Endometrium (tissue), 2 donors: Measurements from ENCODE around the gene RAPGEF3.

Experiments used
- FAIRE-seq: peaks from 2 replicates; lab custom pipeline; 2012; peaks lifted over from hg19 to GRCh38; lab: Jason Lieb, UNC
- donor health status: control.
- donor health status: control.

The RAPGEF3 gene

GRCh38 chr12:47757364-47757839 lies 1.3 kb downstream of the RAPGEF3 start:
- no peak for FAIRE-seq

- no peak for FAIRE-seq
Measured at GRCh38 chr12:47755655-47756562, 2.8 kb downstream of the RAPGEF3 start.

DNA sequence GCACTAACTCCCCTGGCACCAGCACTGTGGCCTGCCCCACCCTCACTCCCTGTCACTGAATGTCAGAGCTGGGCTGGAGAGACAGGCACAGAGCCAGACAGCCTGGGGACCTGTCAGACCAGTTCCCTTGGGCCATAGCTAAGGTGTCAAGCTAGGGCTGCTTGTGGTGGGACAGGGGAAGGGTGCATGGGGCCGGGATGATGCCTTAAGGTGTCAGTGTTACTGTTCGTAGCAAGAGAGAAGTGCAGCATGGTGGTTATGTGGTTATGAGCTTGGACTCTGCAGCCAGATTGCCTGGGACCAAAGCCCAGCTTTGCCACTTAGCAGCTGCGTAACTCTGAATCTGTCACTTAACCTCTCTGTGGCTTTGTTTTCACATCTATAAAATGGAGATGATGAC lies 3.8 kb downstream of the RAPGEF3 start:
- no peak for FAIRE-seq

GRCh38 chr12:47754126-47754525 lies 4.6 kb downstream of the RAPGEF3 start:
- no peak for FAIRE-seq

DNA sequence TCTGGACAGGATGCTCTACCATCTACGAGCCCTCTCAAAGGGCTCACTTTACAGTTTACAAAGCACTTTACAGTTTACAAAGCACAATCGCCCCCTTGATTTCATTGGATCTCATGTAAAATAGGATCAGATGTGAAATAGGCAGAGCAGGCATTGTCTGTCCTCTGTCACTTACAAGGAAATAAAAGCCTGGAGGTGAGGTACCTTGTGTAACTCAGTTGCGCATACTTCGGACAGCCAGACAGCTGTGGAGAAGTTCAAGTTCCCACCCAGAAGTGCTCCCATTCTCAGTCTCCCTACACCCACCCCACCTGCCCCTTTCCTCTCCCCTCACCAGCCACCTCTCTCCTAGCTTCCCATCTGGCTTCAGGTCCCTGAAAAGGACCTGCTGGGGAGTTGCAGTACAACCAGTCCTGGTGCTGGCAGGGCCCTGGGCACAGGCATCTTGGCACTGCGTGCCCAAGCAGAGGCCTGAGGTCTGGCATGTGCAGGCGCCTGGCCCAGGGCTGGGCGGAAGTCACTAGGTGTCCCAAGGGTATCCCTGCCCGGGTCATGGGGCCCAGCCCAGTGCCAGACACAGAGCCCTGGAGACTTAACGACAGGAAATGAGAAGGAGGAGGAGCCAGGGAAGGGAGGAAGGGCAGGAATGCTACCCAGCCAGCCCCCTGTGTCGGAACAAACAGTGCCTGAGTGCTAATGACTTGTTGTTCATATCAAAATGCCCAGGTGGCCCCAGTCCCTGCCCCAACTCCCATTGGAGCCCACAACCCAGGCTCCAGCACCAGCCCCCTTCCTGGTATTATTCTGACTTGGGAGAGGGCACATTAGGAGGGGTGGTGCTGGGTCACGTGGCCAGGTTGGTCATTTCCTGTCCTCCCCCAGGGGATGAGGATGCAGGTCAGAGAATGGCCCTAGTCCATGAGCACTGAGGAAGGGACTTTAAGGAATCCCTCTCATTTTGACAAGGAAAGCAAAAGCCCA lies 5.4 kb downstream of the RAPGEF3 start:
- FAIRE-seq: no peak

DNA sequence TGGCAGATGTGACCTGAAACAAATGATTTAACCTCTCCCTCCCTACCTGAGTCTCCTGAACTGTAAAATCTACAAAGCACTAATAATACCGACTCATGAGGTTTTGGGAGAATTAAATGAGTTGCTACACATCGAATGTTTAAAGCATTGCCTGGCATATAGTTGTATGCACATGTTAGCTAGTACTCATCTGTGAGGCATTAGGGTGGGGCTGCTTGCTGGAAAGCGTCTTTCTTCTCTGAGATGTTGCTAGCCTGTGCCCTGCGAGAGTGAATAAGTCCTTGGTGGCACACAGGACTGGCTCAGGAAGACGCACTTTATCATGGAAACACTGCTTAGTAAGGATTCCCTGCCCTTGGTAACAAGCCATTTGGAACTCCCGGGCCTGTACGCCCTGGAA lies 6.1 kb downstream of the RAPGEF3 start:
- FAIRE-seq: no peak

- no peak for FAIRE-seq
Measured at GRCh38 chr12:47752121-47752520, 6.6 kb downstream of the RAPGEF3 start.

- no peak for FAIRE-seq
Measured at GRCh38 chr12:47751561-47751960, 7.1 kb downstream of the RAPGEF3 start.

- FAIRE-seq: no peak
Measured at GRCh38 chr12:47750916-47751470, 7.7 kb downstream of the RAPGEF3 start.

- FAIRE-seq: no peak
Measured at GRCh38 chr12:47750229-47750798, 8.4 kb downstream of the RAPGEF3 start.

GRCh38 chr12:47748899-47749298 lies 9.8 kb downstream of the RAPGEF3 start:
- no peak for FAIRE-seq

GRCh38 chr12:47748507-47748828 lies 10.2 kb downstream of the RAPGEF3 start:
- no peak for FAIRE-seq

- FAIRE-seq: no peak
Measured at GRCh38 chr12:47747596-47748506, 10.8 kb downstream of the RAPGEF3 start.

GRCh38 chr12:47747126-47747525 lies 11.6 kb downstream of the RAPGEF3 start:
- FAIRE-seq: no peak

- FAIRE-seq: no peak
Measured at GRCh38 chr12:47746523-47746922, 12.2 kb downstream of the RAPGEF3 start.

DNA sequence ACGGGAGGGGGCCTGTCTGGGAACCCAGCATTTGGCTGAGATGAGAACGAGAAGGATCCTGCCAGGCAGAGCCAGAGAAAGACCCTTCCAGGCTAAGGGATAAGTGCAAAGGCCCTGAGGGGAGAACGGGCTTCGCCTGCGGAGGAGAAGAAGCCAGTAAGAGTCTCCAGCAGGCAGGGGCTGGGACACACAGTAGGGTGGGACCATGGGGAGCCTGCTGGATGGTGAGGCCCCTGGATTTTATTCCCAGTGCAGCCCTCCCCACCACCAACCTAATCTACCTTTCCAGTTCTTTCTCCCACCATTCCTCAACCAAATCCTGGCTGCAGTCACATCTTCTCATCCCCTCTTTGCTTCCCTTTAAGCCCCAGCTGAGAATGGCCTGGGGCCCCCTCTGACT lies 12.6 kb downstream of the RAPGEF3 start:
- FAIRE-seq: no peak

DNA sequence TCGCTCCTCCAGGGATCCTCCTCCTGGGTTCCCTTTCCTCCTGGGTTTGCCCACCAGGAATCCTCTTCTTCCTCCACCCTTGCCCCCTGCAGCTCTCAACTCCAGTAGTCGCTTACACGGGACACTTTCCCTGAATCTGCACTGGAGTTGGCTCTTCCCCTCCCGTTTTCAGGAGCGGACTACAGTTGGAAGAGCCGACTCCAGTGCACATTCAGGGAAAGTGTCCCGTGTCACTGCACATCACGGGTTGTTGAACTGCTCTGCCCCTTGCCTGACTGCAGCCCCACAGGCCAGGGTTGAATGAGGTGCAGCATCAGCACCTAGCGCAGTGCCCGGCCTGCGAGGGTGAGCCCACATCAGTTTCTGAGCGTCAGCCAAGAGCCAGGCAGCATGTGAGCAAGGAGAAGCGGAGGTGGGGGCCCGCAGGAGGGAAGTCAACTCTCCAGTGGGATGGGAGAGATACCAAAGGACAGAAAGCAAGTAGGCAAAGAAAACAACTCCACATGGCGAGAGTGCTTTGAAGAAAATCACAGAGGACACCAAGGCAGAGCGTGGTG lies 13.1 kb downstream of the RAPGEF3 start:
- FAIRE-seq: no peak

DNA sequence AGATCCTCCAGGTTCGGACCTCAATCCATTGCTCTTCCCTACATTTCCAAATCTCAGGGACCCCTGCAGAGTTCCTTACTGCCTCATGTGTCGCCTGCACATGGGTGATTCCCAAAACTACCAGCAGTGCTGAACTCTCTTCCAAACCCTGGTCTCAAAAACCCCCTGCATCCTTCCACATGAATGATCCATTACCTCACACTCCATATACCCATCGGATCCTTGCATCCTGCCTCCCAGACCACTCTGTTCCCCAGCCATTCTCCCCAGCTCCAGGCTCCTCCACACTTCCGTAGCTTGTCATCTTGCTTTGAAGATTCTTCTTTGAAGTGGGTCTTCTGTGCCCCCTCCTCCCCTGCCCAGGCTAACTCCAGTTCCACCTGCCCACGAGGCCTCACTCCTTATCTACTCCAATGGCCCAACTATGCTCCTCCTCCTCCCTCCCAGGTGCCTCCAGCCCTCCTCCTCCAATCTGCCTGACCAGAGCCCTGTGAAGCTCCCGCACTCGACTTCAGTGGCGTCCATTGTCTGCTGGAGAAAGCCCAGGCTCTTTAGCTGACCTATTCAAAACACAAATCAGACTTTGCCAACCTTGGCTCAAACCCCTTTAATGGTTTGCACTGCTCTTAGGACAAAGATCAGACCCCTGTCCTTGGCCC lies 13.8 kb downstream of the RAPGEF3 start:
- no peak for FAIRE-seq

GRCh38 chr12:47744005-47744651 lies 14.6 kb downstream of the RAPGEF3 start:
- no peak for FAIRE-seq
